Posterior cingulate gyrus (tissue), 11 donors: ENCODE results near the gene ZNF761.
"Not testable (repeated sequence)": the region's sequence is repeated elsewhere in the genome, so short reads cannot be mapped to it uniquely, and the experiment has no call there.

Experiments
- DNase-seq, 10 donors: peaks; one replicate each; pipeline versions ENCODE4 v3.0.0 to v3.0.0-alpha.2; 2020 to 2021; ENCODE audit warnings: mixed read lengths in 3 of 10
- intact Hi-C: fragments of 100-400 bp; cut with DNase I; formaldehyde crosslinking; loops from one replicate; pipeline ENCODE4 v1.15.1; 2023

Gene ZNF761

DNA sequence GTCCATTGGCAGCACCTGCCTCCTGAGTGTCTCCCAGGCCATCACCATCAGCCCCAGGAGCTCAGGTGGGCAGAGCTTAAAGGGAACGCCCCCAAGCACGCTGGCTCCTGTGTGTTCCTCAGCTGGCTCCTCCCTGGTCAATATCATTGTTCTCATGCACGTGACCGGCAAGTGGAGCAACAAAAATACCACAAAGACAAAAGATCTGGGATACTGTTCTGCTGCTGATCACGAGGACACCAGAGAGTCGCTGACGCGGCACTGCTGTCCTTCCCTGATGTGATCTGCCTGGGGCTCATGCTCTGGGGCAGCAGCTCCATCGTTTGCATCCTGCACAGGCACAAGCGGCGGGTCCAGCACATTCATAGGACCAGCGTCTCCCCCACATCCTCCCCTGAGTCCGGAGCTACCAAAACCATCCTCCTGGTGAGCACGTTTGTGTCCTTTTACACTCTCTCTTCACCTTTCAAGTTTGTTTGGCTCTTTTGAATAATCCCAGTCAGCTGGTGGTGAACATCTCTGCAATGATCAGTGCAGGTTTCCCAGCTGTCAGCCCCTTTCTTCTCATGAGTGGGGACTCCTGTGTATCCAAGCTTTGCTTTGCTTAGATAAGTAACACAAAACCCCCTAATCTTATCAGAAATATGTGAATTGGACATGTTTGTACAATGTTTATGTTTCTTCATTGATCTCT lies 72.0 kb downstream of the ZNF761 start:
- intact Hi-C loops = not testable (repeated sequence)

DNA sequence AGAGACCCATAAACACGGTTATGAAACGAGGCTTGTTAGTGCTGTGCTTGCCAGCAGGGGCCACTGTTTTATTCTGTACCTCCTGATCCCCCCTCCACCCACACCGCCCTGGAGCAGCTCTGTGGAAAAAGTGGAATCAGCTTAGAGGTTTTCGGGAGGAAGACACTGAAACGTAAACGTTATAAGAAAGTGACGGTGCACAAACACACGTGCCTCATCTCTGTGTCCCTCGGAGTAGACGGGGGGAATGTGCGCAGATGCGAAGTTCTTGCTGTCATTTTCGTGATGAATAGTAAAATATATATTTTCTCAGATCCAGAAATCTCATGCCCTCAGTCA lies 72.5 kb downstream of the ZNF761 start:
- intact Hi-C loops = not testable (repeated sequence)
- DNase-seq = peak in 5 of 10 donors; percentile 17 to 84 (median 23)

More for the DNA sequence above, 72.0 kb downstream of the ZNF761 start:
- peak in 4 of 10 donors; percentile 23 to 93 (median 31) for DNase-seq

DNA sequence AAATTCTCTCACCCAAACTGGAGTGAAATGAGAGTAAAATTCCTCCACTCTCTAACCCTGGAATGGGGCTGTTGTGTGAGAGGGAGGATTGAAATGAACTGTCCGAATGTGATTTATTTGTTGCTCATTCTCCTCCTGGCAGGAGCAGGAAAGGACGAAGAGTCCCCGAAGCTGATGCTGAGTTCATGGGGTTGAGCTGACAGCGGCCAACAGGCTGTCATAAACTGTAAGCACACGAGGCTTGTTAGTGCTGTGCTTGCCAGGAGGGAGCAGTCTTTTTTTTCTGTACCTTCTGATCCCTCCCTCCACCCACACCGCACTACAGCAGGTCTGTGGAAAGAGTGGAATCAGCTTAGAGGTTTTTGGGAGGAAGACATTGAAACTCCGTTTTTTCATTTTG lies 73.1 kb downstream of the ZNF761 start:
- intact Hi-C loops = no loop called here

DNA sequence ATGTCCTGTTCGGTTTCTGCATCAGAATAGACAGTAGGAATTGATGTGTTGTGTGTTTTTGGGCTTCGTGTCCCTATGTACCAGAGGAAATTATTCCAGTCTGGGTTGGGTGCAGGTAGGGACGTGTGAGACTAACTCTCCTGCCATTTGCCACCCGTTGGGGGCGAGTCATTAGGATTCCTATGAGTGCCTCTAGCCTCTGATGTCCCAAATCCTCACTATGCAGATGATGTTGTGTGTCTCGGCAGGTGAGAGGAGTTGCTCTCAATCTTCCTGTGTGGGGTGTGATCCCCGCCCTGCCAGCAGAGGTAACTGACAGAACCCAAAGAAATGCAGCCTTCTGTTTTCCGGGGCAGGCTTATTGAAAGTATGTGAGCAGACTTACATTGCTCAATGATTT lies 74.9 kb downstream of the ZNF761 start:
- no peak for DNase-seq
- intact Hi-C loops = no loop called here

More for the DNA sequence above, 73.1 kb downstream of the ZNF761 start:
- DNase-seq = no peak
